Transverse colon (tissue), 4 donors: ENCODE results near the gene SEMA4G. TPM values are rescaled to one million over a fixed set of nuclear protein-coding genes. Genes with fewer than 3 reads are reported as not detected.

Source experiments
- DNase-seq: peaks from one replicate; pipeline ENCODE4 v3.0.0-alpha.2; 2019
- H3K27ac ChIP-seq, 4 donors: fragments of 200-600 bp; sonication (generic); 2 replicates each; pipeline ENCODE4 v1.5.1; 2016 to 2018; ENCODE audit warnings: inconsistent platforms in 4 of 4
- H3K27me3 ChIP-seq: fragments of 200-600 bp; sonication (generic); 2 replicates; pipeline ENCODE4 v1.5.1; 2017; ENCODE audit warnings: inconsistent platforms
- H3K36me3 ChIP-seq, 4 donors: fragments of 200-600 bp; sonication (generic); 2 replicates each; pipeline ENCODE4 v1.5.1; 2017 to 2019; ENCODE audit warnings: inconsistent platforms in 4 of 4
- H3K4me1 ChIP-seq, 4 donors: fragments of 200-600 bp; sonication (generic); 2 replicates each; pipeline ENCODE4 v1.5.1; 2017 to 2020; ENCODE audit warnings: inconsistent platforms in 4 of 4
- H3K4me3 ChIP-seq, 4 donors: fragments of 200-600 bp; sonication (generic); 1 replicate in 1 of 4; 2 replicates in 3 of 4; pipeline versions ENCODE4 v1.5.1 to v1.6.1; 2017 to 2019; ENCODE audit warnings: inconsistent platforms in 4 of 4
- H3K9me3 ChIP-seq, 2 donors: fragments of 200-600 bp; sonication (generic); 2 replicates each; pipeline ENCODE4 v1.5.1; 2017 to 2019; ENCODE audit warnings: inconsistent platforms in 2 of 2
- CTCF ChIP-seq, 5 experiments: fragments of 200-600 bp in 3 of 5; fragments of 450-650 bp in 2 of 5; sonication (generic) in 3 of 5; IDR thresholded peaks; 1 replicate in 2 of 5; 2 replicates in 3 of 5; pipeline ENCODE4 v1.5.1; 2016 to 2017; ENCODE audit warnings: antibody characterized with exemption in 5 of 5, inconsistent platforms in 3 of 5, mild to moderate bottlenecking in 2 of 5, moderate library complexity in 1 of 5
- EP300 ChIP-seq: sonication (generic); formaldehyde crosslinking; IDR thresholded peaks from one replicate; pipeline ENCODE4 v1.6.1; 2017; ENCODE audit warnings: antibody characterized with exemption, low read depth
- POLR2A ChIP-seq: fragments of 450-650 bp; IDR thresholded peaks from one replicate; pipeline ENCODE4 v1.6.1; 2016; ENCODE audit warnings: antibody characterized with exemption, mild to moderate bottlenecking, moderate library complexity
- POLR2AphosphoS5 ChIP-seq, 3 donors: sonication (generic); formaldehyde crosslinking; IDR thresholded peaks; one replicate each; pipeline ENCODE4 v1.6.1; 2016; ENCODE audit warnings: antibody characterized with exemption in 3 of 3
- whole genome bisulfite sequencing, 2 donors: methylation state at CpG; one replicate each; pipeline ENCODE4 v1.1.5; 2018; ENCODE audit warnings: low coverage in 1 of 2; 5-methylcytosine and 5-hydroxymethylcytosine counted together
- in situ Hi-C, 4 donors: fragments of 200-750 bp; cut with MboI; loops; one replicate each; pipeline versions ENCODE4 v1.15.0 to v1.15.1; 2017; ENCODE audit warnings: low sequenced_read_pairs in 3 of 4, low pct_ligation_motif_present in 1 of 4, low pct_unique_long_range_greater_than_20kb in 1 of 4
- intact Hi-C: fragments of 100-400 bp; cut with DNase I; formaldehyde crosslinking; loops from one replicate; pipeline ENCODE4 v1.15.1; 2023; ENCODE audit warnings: low total_unique reads
- total RNA-seq, 4 donors: library from RNA; depleted of rRNA; stranded (reverse); fragments of >200 nt; gene quantifications; one replicate each; pipeline ENCODE4 v1.1.0, GENCODE V29; 2016

Gene SEMA4G
- total RNA-seq, 4 donors from 2014 or later: 94.0 to 221 (median 121) TPM

- 73% methylated on average over 20 of the region's 22 CpGs; no CpG with 5 or more reads in 1 of the 2 donors for WGBS, 2 donors
- Histone ChIP-seq H3K27me3 (peaks cover 9% of the 10 kb centered on the region), H3K9me3 (no peaks in the 10 kb centered on the region), H3K4me1 (peaks cover 3 to 31% (median 20%) of the 10 kb centered on the region in 4 donors), H3K27ac (no peak overlapping the region), H3K4me3 (no peak overlapping the region), H3K36me3 (no peaks in the 10 kb centered on the region)
- no peak for DNase-seq
- TF ChIP-seq EP300 (no peak), CTCF (IDR thresholded peaks at IDR 0.05) (peak in 2 of 5 experiments; percentile 13 to 16)
- in situ Hi-C loops (no loop called here), intact Hi-C loops (loop anchor here (10.0 kb wide), 1 partner anchor 47 kb away; the partner anchor contains the start of gene SEMA4G)
Measured at GRCh38 chr10:101011517-101012423, 42.5 kb downstream of the SEMA4G start.

- 0 to 14% methylated on average over 1 to 13 of the region's 14 CpGs for WGBS, 2 donors
- intact Hi-C loops: loop anchor here (10.0 kb wide), 1 partner anchor 48 kb away; the partner anchor contains the start of gene SEMA4G
Measured at GRCh38 chr10:101012525-101013364, 43.4 kb downstream of the SEMA4G start.

GRCh38 chr10:101013365-101013825 lies 44.1 kb downstream of the SEMA4G start:
- 43 to 67% methylated on average over 7 to 9 of the region's 9 CpGs for WGBS, 2 donors
- no peaks in the 10 kb centered on the region for H3K9me3 ChIP-seq
- H3K27me3 ChIP-seq: peaks cover 22% of the 10 kb centered on the region
- peaks cover 0 to 23% (median 14%) of the 10 kb centered on the region in 4 donors for H3K4me1 ChIP-seq
- H3K4me3 ChIP-seq: no peak overlapping the region
- in situ Hi-C loops (no loop called here), intact Hi-C loops (loop anchor here (10.0 kb wide), 1 partner anchor 49 kb away; the partner anchor contains the start of gene SEMA4G)
- TF ChIP-seq POLR2A: no peak
- no peak for TF ChIP-seq POLR2AphosphoS5 (IDR thresholded peaks at IDR 0.05)
- TF ChIP-seq CTCF (IDR thresholded peaks at IDR 0.05): no peak
- no peak for TF ChIP-seq EP300
- no peaks in the 10 kb centered on the region for H3K36me3 ChIP-seq
- no peak for DNase-seq
- peak overlapping the region in 3 of 4 donors; percentile 32 to 54 (median 32) for H3K27ac ChIP-seq

More at GRCh38 chr10:101012525-101013364, 43.4 kb downstream of the SEMA4G start:
- no peaks in the 10 kb centered on the region for H3K9me3 ChIP-seq
- TF ChIP-seq POLR2AphosphoS5 (IDR thresholded peaks at IDR 0.05) (no peak), EP300 (no peak), CTCF (IDR thresholded peaks at IDR 0.05) (peak; percentile 80 to 97 (median 84))
- H3K4me3 ChIP-seq: no peak overlapping the region
- peaks cover 0 to 29% (median 17%) of the 10 kb centered on the region in 4 donors for H3K4me1 ChIP-seq
- in situ Hi-C loops: no loop called here
- H3K27ac ChIP-seq: peak overlapping the region in 3 of 4 donors; percentile 32 to 54 (median 33)
- peak; percentile 92 for DNase-seq
- no peaks in the 10 kb centered on the region for H3K36me3 ChIP-seq
- peaks cover 16% of the 10 kb centered on the region for H3K27me3 ChIP-seq
